Endothelial cell of umbilical vein (primary cell): ENCODE data around the gene PRKAG2. TPM values are rescaled to one million over a fixed set of nuclear protein-coding genes. Genes with fewer than 3 reads are reported as not detected.

Experiments used
- BruUV-seq: library from RNA; stranded (reverse); fragments of 400-500 nt; replicated peaks from 2 replicates; lab custom pipeline; 2021; lab: Mats Ljungman, UMichigan
- CTCF ChIA-PET: fragments of 300-600, 350-600 bp; sonication (Branson Sonifier 250); formaldehyde crosslinking; loops from one replicate; lab custom pipeline; 2021; ENCODE audit warnings: antibody characterized with exemption, inconsistent platforms; lab: Charles Lee
- POLR2A ChIA-PET: fragments of 300-600, 350-600 bp; sonication (Branson Sonifier 250); formaldehyde crosslinking; loops from one replicate; lab custom pipeline; 2021; ENCODE audit warnings: antibody characterized with exemption, inconsistent platforms; lab: Charles Lee
- DNase-seq: peaks from one replicate; pipeline ENCODE4 v3.0.0-alpha.2; 2011; ENCODE audit warnings: low read depth, low spot score
- FAIRE-seq: peaks from 2 replicates; lab custom pipeline; 2011; peaks lifted over from hg19 to GRCh38; lab: Jason Lieb, UNC
- H2AFZ ChIP-seq: 2 replicates; pipeline ENCODE4 v1.6.0; 2012; ENCODE audit warnings: low read depth, low read length, control low read depth, inconsistent platforms
- H3K27ac ChIP-seq: 2 replicates; pipeline ENCODE4 v1.5.1; 2011; ENCODE audit warnings: low read depth, mild to moderate bottlenecking, control low read depth, low read length, moderate library complexity; ENCODE audit not compliant: insufficient read depth
- H3K27me3 ChIP-seq, 2 experiments: 2 replicates each; pipeline versions ENCODE4 v1.6.0 to v1.6.1; 2011; ENCODE audit warnings: low read length in 2 of 2, mixed read lengths in 1 of 2; ENCODE audit not compliant: control insufficient read depth in 2 of 2, insufficient read depth in 2 of 2
- H3K36me3 ChIP-seq, 2 experiments: 2 replicates in 1 of 2; 3 replicates in 1 of 2; pipeline ENCODE4 v1.5.1; 2011; ENCODE audit warnings: low read length in 2 of 2, mild to moderate bottlenecking in 1 of 2, moderate library complexity in 1 of 2; ENCODE audit not compliant: control insufficient read depth in 2 of 2, insufficient read depth in 2 of 2; ENCODE audit errors: extremely low read depth in 1 of 2
- H3K4me1 ChIP-seq: 3 replicates; pipeline ENCODE4 v1.5.1; 2011; ENCODE audit warnings: mild to moderate bottlenecking, low read length; ENCODE audit not compliant: control insufficient read depth, insufficient read depth; ENCODE audit errors: extremely low read depth
- H3K4me2 ChIP-seq: 2 replicates; pipeline ENCODE4 v1.6.1; 2011; ENCODE audit warnings: low read length, control low read depth, mixed read lengths; ENCODE audit not compliant: insufficient read depth
- H3K4me3 ChIP-seq, 3 experiments: fragments of 200-600 bp in 1 of 3; sonication (generic), shearing (Covaris generic) in 1 of 3; replicated peaks in 1 of 3; 2 replicates each; pipeline ENCODE4 v1.5.1; 2011 to 2016; ENCODE audit warnings: control low read depth in 3 of 3, low read length in 3 of 3, mild to moderate bottlenecking in 2 of 3, inconsistent platforms in 1 of 3, low read depth in 1 of 3, moderate library complexity in 1 of 3; ENCODE audit not compliant: insufficient read depth in 1 of 3
- H3K79me2 ChIP-seq: 2 replicates; pipeline ENCODE4 v1.6.0; 2012; ENCODE audit warnings: low read length, inconsistent platforms; ENCODE audit not compliant: control insufficient read depth, insufficient read depth
- H3K9ac ChIP-seq: replicated peaks from 2 replicates; pipeline ENCODE3; 2011; ENCODE audit warnings: low read length, control low read depth; ENCODE audit not compliant: insufficient read depth; ENCODE audit errors: extremely low read depth
- H3K9me1 ChIP-seq: replicated peaks from 3 replicates; pipeline ENCODE4 v1.6.0; 2011; ENCODE audit warnings: mild to moderate bottlenecking, low read length; ENCODE audit not compliant: control insufficient read depth, insufficient read depth; ENCODE audit errors: extremely low read depth
- H3K9me3 ChIP-seq: replicated peaks from 2 replicates; pipeline ENCODE4 v1.5.1; 2012; ENCODE audit warnings: low read length, inconsistent platforms; ENCODE audit not compliant: control insufficient read depth, insufficient read depth
- H4K20me1 ChIP-seq: replicated peaks from 2 replicates; pipeline ENCODE3; 2011; ENCODE audit warnings: mild to moderate bottlenecking, low read length; ENCODE audit not compliant: control insufficient read depth, insufficient read depth; ENCODE audit errors: extremely low read depth
- CTCF ChIP-seq, 2 donors: IDR thresholded peaks; 1 replicate in 1 of 2; 2 replicates in 1 of 2; pipeline ENCODE4 v1.5.1; 2011; ENCODE audit warnings: low read length in 2 of 2, mild to moderate bottlenecking in 2 of 2, moderate library complexity in 2 of 2, control low read depth in 1 of 2, inconsistent platforms in 1 of 2, low read depth in 1 of 2; ENCODE audit not compliant: insufficient read depth in 1 of 2; ENCODE audit errors: extremely low read depth in 1 of 2
- EZH2 ChIP-seq: IDR thresholded peaks from 2 replicates; pipeline ENCODE4 v1.6.1; 2012; ENCODE audit warnings: borderline replicate concordance, low read depth, mild to moderate bottlenecking, moderate library complexity, low read length, inconsistent platforms; ENCODE audit not compliant: severe bottlenecking
- FOS ChIP-seq: IDR thresholded peaks from 2 replicates; pipeline ENCODE4 v1.6.1; 2011; ENCODE audit warnings: mild to moderate bottlenecking, low read length, moderate library complexity, borderline replicate concordance; ENCODE audit not compliant: insufficient read depth
- GATA2 ChIP-seq: IDR thresholded peaks from 2 replicates; pipeline ENCODE4 v1.7.0; 2011; ENCODE audit warnings: low read depth, mild to moderate bottlenecking, moderate library complexity, mixed read lengths, low read length; ENCODE audit not compliant: insufficient read length, insufficient read depth
- JUN ChIP-seq: IDR thresholded peaks from 2 replicates; pipeline ENCODE4 v1.6.1; 2011; ENCODE audit warnings: borderline replicate concordance, low read depth; ENCODE audit not compliant: insufficient read length, insufficient read depth
- MAX ChIP-seq: IDR thresholded peaks from 2 replicates; pipeline ENCODE4 v1.6.1; 2011; ENCODE audit not compliant: insufficient read depth, insufficient read length
- MYC ChIP-seq: IDR thresholded peaks from one replicate; pipeline ENCODE4 v1.6.1; 2011; ENCODE audit warnings: mild to moderate bottlenecking, low read depth, low read length
- POLR2A ChIP-seq: IDR thresholded peaks from 2 replicates; pipeline ENCODE4 v1.6.1; 2012; ENCODE audit warnings: low read depth, mild to moderate bottlenecking, control low read depth, low read length
- POLR2AphosphoS5 ChIP-seq: IDR thresholded peaks from 2 replicates; pipeline ENCODE4 v1.6.1; 2012; ENCODE audit warnings: low read depth, mild to moderate bottlenecking, control low read depth, low read length, moderate library complexity; ENCODE audit not compliant: insufficient read depth
- dilution Hi-C: fragments of 300-500 bp; cut with MboI; formaldehyde crosslinking; loops from one replicate; pipeline ENCODE4 v1.15.0; 2019; ENCODE audit warnings: low sequenced_read_pairs; ENCODE audit not compliant: extremely low pct_ligation_motif_present
- intact Hi-C: fragments of 100-400 bp; cut with micrococcal nuclease; formaldehyde crosslinking; loops from one replicate; pipeline ENCODE4 v1.10.0; 2022
- polyA plus RNA-seq, 4 experiments: library from polyadenylated mRNA; depleted of rRNA in 3 of 4; stranded (reverse) in 3 of 4; unstranded in 1 of 4; fragments of >200 nt; gene quantifications; 2 replicates each; pipeline versions ENCODE4 v1.2.1 to v1.2.3, GENCODE V29; 2011 to 2012; ENCODE audit warnings: missing spikeins in 1 of 4
- total RNA-seq: library from RNA; stranded (reverse); gene quantifications from 2 replicates; pipeline ENCODE4 v1.2.3, GENCODE V29; 2021

The PRKAG2 gene
- total and polyA plus RNA-seq, 2 donors (not counting 3 experiments of a cell fraction or from before 2014, with no cell fraction given) = 19.3 to 51.5 TPM

DNA sequence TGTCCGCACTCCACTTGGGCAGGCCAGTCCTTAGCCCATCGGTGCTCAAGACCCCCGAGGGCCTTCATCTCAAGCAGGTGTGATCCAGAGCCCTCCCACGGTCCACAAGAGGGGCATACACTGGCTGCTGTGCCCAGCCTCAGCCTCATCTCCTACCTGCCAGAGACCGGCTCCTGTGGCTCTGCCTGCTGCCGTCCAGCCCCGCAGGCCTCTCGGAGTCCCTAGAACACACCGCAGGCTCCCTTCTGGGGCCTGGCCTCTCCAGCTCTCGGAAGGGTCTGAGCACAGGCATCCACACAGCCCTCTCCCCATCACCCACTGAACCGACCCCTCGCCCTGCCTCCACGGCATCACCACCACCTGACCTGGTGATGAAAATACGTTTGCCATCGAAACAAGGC lies 147.4 kb downstream of the PRKAG2 start:
- Histone ChIP-seq H3K9me1 (no peaks in the 10 kb centered on the region), H3K9ac (no peak overlapping the region), H4K20me1 (no peaks in the 10 kb centered on the region), H3K27me3 (no peaks in the 10 kb centered on the region), H3K79me2 (no peaks in the 10 kb centered on the region), H3K4me3 (no peak overlapping the region), H3K27ac (no peak overlapping the region), H2AFZ (no peak overlapping the region), H3K36me3 (no peaks in the 10 kb centered on the region), H3K4me1 (peaks cover 11% of the 10 kb centered on the region), H3K4me2 (no peak overlapping the region), H3K9me3 (no peaks in the 10 kb centered on the region)
- BruUV-seq = no TSS peak
- no peak for FAIRE-seq
- intact Hi-C loops = loop anchor here (5.0 kb wide), 1 partner anchor 42 kb away; no protein-coding TSS in a partner anchor
- TF ChIP-seq CTCF (IDR thresholded peaks at IDR 0.05; ENCODE audit: extremely low read depth in 1 of 2, insufficient read depth in 1 of 2, low read depth in 1 of 2, low read length in 2 of 2) (no peak), POLR2AphosphoS5 (no peak), GATA2 (no peak), EZH2 (no peak), FOS (no peak), POLR2A (no peak), MYC (no peak), MAX (no peak), JUN (no peak)
- dilution Hi-C loops = no loop called here
- no peak for DNase-seq
- CTCF ChIA-PET = interaction anchor here (1.0 kb wide), 1 partner anchor 30 kb away, joined by 7 read pairs; no protein-coding TSS in a partner anchor
- POLR2A ChIA-PET = no interaction called here
